ENCODE results near the gene SLC44A1.

The SLC44A1 gene

DNA sequence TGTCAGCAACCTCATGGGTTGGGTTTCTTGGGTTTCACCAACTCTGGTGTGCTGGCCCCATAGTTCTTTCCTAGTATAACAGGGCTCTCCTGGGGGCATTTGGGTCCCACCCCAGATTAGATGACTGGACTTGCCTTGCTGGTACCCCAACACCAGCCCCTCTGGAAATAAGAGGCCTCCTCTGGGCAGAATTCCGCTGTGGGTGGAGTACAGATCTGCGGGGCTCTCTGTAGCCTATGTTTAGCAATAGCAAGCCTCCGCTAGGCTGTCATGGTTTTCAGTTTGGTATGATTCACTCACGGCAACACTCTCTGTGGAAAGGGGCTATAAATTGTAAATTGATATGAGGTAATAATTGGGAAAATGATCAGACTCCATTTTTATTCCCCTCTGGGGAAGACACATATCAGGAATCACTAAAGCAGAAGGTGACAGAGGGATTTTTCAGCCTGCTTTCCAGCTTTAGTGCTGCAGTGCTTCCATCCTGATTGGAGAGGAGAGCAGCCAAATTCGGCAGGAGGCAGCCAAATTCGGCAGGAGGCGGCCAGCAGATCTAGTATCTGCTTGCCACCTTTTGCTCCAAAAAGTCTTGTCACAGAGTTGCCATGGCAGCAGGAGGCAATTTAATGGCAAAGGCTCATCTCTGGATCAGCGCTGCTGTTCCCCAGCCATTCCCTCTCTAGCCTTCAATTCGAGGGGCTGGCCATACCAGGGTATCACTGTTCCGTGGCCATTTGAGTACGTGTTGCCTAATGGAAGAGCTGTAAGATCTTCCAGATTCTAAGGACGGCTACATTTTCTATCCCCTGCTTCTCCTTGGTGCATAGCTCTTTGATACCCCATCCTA lies 84.6 kb downstream of the SLC44A1 start:
- Histone ChIP-seq H3K27me3 (ENCODE audit: insufficient read depth, poor library complexity, severe bottlenecking) (no peaks in the 10 kb centered on the region), H3K27ac (replicated peaks) (no peak overlapping the region), H3K4me3 (replicated peaks; ENCODE audit: insufficient read depth, low read length) (no peak overlapping the region)
- no peak for DNase-seq (ENCODE audit: low read depth in 1 of 2, low spot score in 1 of 2)
- TF ChIP-seq CTCF (IDR thresholded peaks at IDR 0.05; ENCODE audit: insufficient read depth, low read length): no peak

DNA sequence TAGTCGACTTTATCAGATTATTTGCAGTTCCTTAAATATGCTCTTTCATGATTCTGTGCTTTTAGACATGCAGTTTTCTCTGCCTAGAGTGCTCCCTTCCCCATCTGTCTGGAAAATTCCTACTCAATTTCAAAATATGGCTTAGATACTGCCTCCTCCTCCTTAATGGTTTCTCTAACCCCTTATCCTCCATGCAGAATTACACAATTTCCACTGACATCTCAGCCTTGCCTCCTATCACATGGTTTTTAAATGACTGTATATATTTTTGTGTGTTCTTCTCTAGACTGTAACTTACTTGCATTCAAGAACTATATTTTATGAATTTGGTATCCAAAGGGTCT lies 85.2 kb downstream of the SLC44A1 start:
- DNase-seq (ENCODE audit: low read depth in 1 of 2, low spot score in 1 of 2): no peak
- Histone ChIP-seq H3K27ac (replicated peaks) (no peak overlapping the region), H3K27me3 (ENCODE audit: insufficient read depth, poor library complexity, severe bottlenecking) (no peaks in the 10 kb centered on the region), H3K4me3 (replicated peaks; ENCODE audit: insufficient read depth, low read length) (no peak overlapping the region)
- TF ChIP-seq, protein P1, sequence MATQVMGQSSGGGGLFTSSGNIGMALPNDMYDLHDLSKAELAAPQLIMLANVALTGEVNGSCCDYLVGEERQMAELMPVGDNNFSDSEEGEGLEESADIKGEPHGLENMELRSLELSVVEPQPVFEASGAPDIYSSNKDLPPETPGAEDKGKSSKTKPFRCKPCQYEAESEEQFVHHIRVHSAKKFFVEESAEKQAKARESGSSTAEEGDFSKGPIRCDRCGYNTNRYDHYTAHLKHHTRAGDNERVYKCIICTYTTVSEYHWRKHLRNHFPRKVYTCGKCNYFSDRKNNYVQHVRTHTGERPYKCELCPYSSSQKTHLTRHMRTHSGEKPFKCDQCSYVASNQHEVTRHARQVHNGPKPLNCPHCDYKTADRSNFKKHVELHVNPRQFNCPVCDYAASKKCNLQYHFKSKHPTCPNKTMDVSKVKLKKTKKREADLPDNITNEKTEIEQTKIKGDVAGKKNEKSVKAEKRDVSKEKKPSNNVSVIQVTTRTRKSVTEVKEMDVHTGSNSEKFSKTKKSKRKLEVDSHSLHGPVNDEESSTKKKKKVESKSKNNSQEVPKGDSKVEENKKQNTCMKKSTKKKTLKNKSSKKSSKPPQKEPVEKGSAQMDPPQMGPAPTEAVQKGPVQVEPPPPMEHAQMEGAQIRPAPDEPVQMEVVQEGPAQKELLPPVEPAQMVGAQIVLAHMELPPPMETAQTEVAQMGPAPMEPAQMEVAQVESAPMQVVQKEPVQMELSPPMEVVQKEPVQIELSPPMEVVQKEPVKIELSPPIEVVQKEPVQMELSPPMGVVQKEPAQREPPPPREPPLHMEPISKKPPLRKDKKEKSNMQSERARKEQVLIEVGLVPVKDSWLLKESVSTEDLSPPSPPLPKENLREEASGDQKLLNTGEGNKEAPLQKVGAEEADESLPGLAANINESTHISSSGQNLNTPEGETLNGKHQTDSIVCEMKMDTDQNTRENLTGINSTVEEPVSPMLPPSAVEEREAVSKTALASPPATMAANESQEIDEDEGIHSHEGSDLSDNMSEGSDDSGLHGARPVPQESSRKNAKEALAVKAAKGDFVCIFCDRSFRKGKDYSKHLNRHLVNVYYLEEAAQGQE (IDR thresholded peaks at IDR 0.05; ENCODE audit: insufficient replicate concordance, low read depth): no peak
- TF ChIP-seq POLR2AphosphoS5 (IDR thresholded peaks at IDR 0.05; ENCODE audit: low read depth) (no peak), GABPA (IDR thresholded peaks at IDR 0.05; ENCODE audit: low read depth) (no peak), CTCF (IDR thresholded peaks at IDR 0.05; ENCODE audit: insufficient read depth, low read length) (no peak), SPI1 (IDR thresholded peaks at IDR 0.05; ENCODE audit: borderline replicate concordance, low read depth) (no peak)

DNA sequence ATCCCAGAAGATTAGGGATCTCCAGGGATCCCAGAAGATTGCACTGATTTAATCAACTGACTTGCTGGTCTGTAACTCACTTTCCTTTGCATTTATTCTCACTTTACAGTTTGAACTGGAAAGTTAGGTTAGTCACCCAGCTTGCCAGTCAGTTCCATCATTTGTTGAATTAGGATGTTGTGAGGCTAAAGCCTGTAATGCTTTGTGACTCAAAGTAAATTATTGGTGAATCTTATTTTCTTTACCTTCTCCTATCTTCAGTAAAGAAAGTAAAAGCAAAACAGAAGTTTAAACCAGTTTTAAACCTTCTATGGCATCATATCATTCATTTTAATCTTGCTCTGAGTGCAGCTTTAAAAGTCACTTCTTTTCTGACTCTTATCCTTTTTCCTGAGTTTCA lies 85.8 kb downstream of the SLC44A1 start:
- TF ChIP-seq SPI1 (IDR thresholded peaks at IDR 0.05; ENCODE audit: borderline replicate concordance, low read depth) (no peak), POLR2AphosphoS5 (IDR thresholded peaks at IDR 0.05; ENCODE audit: low read depth) (no peak), CTCF (IDR thresholded peaks at IDR 0.05; ENCODE audit: insufficient read depth, low read length) (no peak), GABPA (IDR thresholded peaks at IDR 0.05; ENCODE audit: low read depth) (no peak)
- TF ChIP-seq, protein P1 (IDR thresholded peaks at IDR 0.05; ENCODE audit: insufficient replicate concordance, low read depth): no peak
- DNase-seq (ENCODE audit: low read depth in 1 of 2, low spot score in 1 of 2): no peak
- Histone ChIP-seq H3K27ac (replicated peaks) (no peak overlapping the region), H3K4me3 (replicated peaks; ENCODE audit: insufficient read depth, low read length) (no peak overlapping the region), H3K27me3 (ENCODE audit: insufficient read depth, poor library complexity, severe bottlenecking) (no peaks in the 10 kb centered on the region)

DNA sequence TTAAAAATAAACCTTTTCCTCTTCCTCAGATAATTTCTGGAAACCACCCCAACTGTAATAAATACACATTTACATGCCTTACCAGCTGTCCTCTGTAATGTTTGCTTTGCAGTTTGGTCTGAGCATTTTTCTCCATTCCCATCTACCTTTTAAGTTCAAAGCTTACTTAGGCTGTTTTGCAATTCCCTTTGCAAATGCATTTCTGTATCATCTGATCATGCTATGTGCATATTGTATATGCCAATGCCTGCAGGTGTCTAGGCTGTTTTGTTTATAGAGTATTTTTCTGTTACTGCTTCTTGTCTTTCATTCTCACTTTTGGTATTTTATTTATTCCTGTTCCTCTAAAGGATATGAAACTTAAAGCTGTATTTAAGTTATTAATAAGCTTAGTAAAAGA lies 86.3 kb downstream of the SLC44A1 start:
- no peak for DNase-seq (ENCODE audit: low read depth in 1 of 2, low spot score in 1 of 2)
- TF ChIP-seq CTCF (IDR thresholded peaks at IDR 0.05; ENCODE audit: insufficient read depth, low read length) (no peak), GABPA (IDR thresholded peaks at IDR 0.05; ENCODE audit: low read depth) (no peak), SPI1 (IDR thresholded peaks at IDR 0.05; ENCODE audit: borderline replicate concordance, low read depth) (no peak), POLR2AphosphoS5 (IDR thresholded peaks at IDR 0.05; ENCODE audit: low read depth) (no peak)
- TF ChIP-seq, protein P1 (IDR thresholded peaks at IDR 0.05; ENCODE audit: insufficient replicate concordance, low read depth): no peak
- H3K27ac ChIP-seq (replicated peaks): no peak overlapping the region
- H3K27me3 ChIP-seq (ENCODE audit: insufficient read depth, poor library complexity, severe bottlenecking): no peaks in the 10 kb centered on the region
- H3K4me3 ChIP-seq (replicated peaks; ENCODE audit: insufficient read depth, low read length): no peak overlapping the region
